ENCODE results near the gene RNASE13.

The RNASE13 gene

GRCh38 chr14:21070610-21071224, 36.1 kb upstream of the RNASE13 start:
- DNase-seq (ENCODE audit: low read depth) = peak; percentile 40
- TF ChIP-seq CTCF (conservative IDR thresholded peaks at IDR 0.05; ENCODE audit: low read length) = no peak
- H3K4me3 ChIP-seq (ENCODE audit: low read length) = peak overlapping the region; percentile 72

- peak within 1 kb of the TSS; percentile 72 for H3K4me3 ChIP-seq (ENCODE audit: low read length)
- no peak for TF ChIP-seq CTCF (conservative IDR thresholded peaks at IDR 0.05; ENCODE audit: low read length)
- DNase-seq (ENCODE audit: low read depth) = peak; percentile 56
Observed at GRCh38 chr14:21070083-21070609, 35.5 kb upstream of the RNASE13 start, which contains the start of gene ARHGEF40. Gene ARHGEF40, plus strand, starts transcription at chr14:21070304. Its CDS starts 93 bp downstream, at chr14:21070397.

GRCh38 chr14:21069388-21070082, 34.9 kb upstream of the RNASE13 start:
- H3K4me3 ChIP-seq (ENCODE audit: low read length) = peak overlapping the region; percentile 72
- peak; percentile 37 for DNase-seq (ENCODE audit: low read depth)
- no peak for TF ChIP-seq CTCF (conservative IDR thresholded peaks at IDR 0.05; ENCODE audit: low read length)

- DNase-seq (ENCODE audit: low read depth) = peak; percentile 48
- peak overlapping the region; percentile 72 for H3K4me3 ChIP-seq (ENCODE audit: low read length)
- TF ChIP-seq CTCF (conservative IDR thresholded peaks at IDR 0.05; ENCODE audit: low read length) = peak; percentile 74
Observed at GRCh38 chr14:21068521-21069387, 34.1 kb upstream of the RNASE13 start.

- H3K4me3 ChIP-seq (ENCODE audit: low read length) = no peak overlapping the region
- no peak for DNase-seq (ENCODE audit: low read depth)
- peak; percentile 33; the same call in 1 of the 2 replicates for TF ChIP-seq CTCF (conservative IDR thresholded peaks at IDR 0.05; ENCODE audit: low read length)
Observed at GRCh38 chr14:21066882-21067502, 32.4 kb upstream of the RNASE13 start.

- DNase-seq (ENCODE audit: low read depth) = peak; percentile 90
- no peak overlapping the region for H3K4me3 ChIP-seq (ENCODE audit: low read length)
Observed at GRCh38 chr14:21063479-21063878, 28.9 kb upstream of the RNASE13 start.

More at GRCh38 chr14:21063479-21063878, 28.9 kb upstream of the RNASE13 start:
- TF ChIP-seq CTCF (conservative IDR thresholded peaks at IDR 0.05; ENCODE audit: low read length) = no peak

All from AG10803 (cell line).